DOHH2 (cell line): ENCODE data around the gene CBLC.

Source experiments
- H3F3A ChIP-seq: fragments of 200-600 bp; sonication (generic), shearing (Covaris generic); 2 replicates; pipeline ENCODE4 v1.6.0; 2016; ENCODE audit warnings: antibody characterized with exemption, mild to moderate bottlenecking; ENCODE audit not compliant: control insufficient read depth, insufficient read depth
- H3K27ac ChIP-seq: fragments of 200-600 bp; sonication (generic); 2 replicates; pipeline ENCODE4 v1.5.1; 2014; ENCODE audit warnings: low read depth, mild to moderate bottlenecking, low read length, moderate library complexity
- H3K27me3 ChIP-seq: fragments of 200-600 bp; sonication (generic); 2 replicates; pipeline ENCODE4 v1.6.1; 2014; ENCODE audit warnings: mild to moderate bottlenecking, low read length, mixed read lengths; ENCODE audit not compliant: control insufficient read depth
- H3K36me3 ChIP-seq: fragments of 200-600 bp; sonication (generic); 2 replicates; pipeline ENCODE4 v1.6.1; 2014; ENCODE audit warnings: mild to moderate bottlenecking, low read length, moderate library complexity, mixed read lengths; ENCODE audit not compliant: control insufficient read depth
- H3K4me1 ChIP-seq: fragments of 200-600 bp; sonication (generic); 2 replicates; pipeline ENCODE4 v1.6.1; 2014; ENCODE audit warnings: mild to moderate bottlenecking, low read length, mixed read lengths; ENCODE audit not compliant: control insufficient read depth
- H3K4me2 ChIP-seq: fragments of 200-600 bp; sonication (generic); 2 replicates; pipeline ENCODE4 v1.6.0; 2014; ENCODE audit warnings: mild to moderate bottlenecking, low read length, moderate library complexity
- H3K4me3 ChIP-seq: fragments of 200-600 bp; sonication (generic); 2 replicates; pipeline ENCODE4 v1.5.1; 2014; ENCODE audit warnings: mild to moderate bottlenecking, low read length, mixed read lengths
- H3K79me2 ChIP-seq: fragments of 200-600 bp; sonication (generic); 2 replicates; pipeline ENCODE4 v1.6.1; 2014; ENCODE audit warnings: mild to moderate bottlenecking, low read length, mixed read lengths; ENCODE audit not compliant: control insufficient read depth
- H3K9me2 ChIP-seq: fragments of 200-600 bp; sonication (generic); replicated peaks from 2 replicates; pipeline ENCODE4 v1.6.1; 2014; ENCODE audit warnings: mild to moderate bottlenecking, low read length, mixed read lengths; ENCODE audit not compliant: control insufficient read depth
- H3K9me3 ChIP-seq: fragments of 200-600 bp; sonication (generic); 2 replicates; pipeline ENCODE4 v1.6.1; 2014; ENCODE audit warnings: antibody characterized with exemption, low read length, mixed read lengths; ENCODE audit not compliant: control insufficient read depth, insufficient read depth
- H4K20me1 ChIP-seq: fragments of 200-600 bp; sonication (generic); 2 replicates; pipeline ENCODE4 v1.6.0; 2014; ENCODE audit warnings: low read depth, mild to moderate bottlenecking, antibody characterized with exemption, low read length, moderate library complexity; ENCODE audit not compliant: control insufficient read depth, insufficient read depth
- CTCF ChIP-seq: fragments of 200-600 bp; sonication (generic); IDR thresholded peaks from one replicate; pipeline ENCODE4 v1.5.1; 2014; ENCODE audit warnings: antibody characterized with exemption, mild to moderate bottlenecking, low read depth, low read length; ENCODE audit not compliant: poor library complexity, severe bottlenecking
- EZH2phosphoT487 ChIP-seq: fragments of 200-600 bp; sonication (generic); IDR thresholded peaks from 2 replicates; pipeline ENCODE4 v1.6.1; 2017; ENCODE audit warnings: borderline replicate concordance, mild to moderate bottlenecking, antibody characterized with exemption, low read length, moderate library complexity, mixed read lengths

The CBLC gene

GRCh38 chr19:44847144-44848035 lies 69.7 kb downstream of the CBLC start:
- peaks cover 19% of the 10 kb centered on the region for H3K4me1 ChIP-seq

GRCh38 chr19:44848036-44848811 lies 70.5 kb downstream of the CBLC start:
- no peak overlapping the region for H3K27ac ChIP-seq
- no peak overlapping the region for H3K4me2 ChIP-seq
- TF ChIP-seq EZH2phosphoT487 (no peak), CTCF (no peak)
- peaks cover 43% of the 10 kb centered on the region for H3K27me3 ChIP-seq
- no peaks in the 10 kb centered on the region for H3K9me2 ChIP-seq
- peaks cover 6% of the 10 kb centered on the region; the same call in 1 of the 2 replicates for H4K20me1 ChIP-seq
- no peaks in the 10 kb centered on the region for H3K79me2 ChIP-seq
- no peak overlapping the region for H3K4me3 ChIP-seq
- no peaks in the 10 kb centered on the region for H3K36me3 ChIP-seq
- peaks cover 19% of the 10 kb centered on the region for H3K4me1 ChIP-seq
- H3F3A ChIP-seq, result peaks cover 5% of the 10 kb centered on the region; the same call in 1 of the 2 replicates
- no peaks in the 10 kb centered on the region for H3K9me3 ChIP-seq

More at GRCh38 chr19:44847144-44848035, 69.7 kb downstream of the CBLC start:
- Histone ChIP-seq H3K27me3 (peaks cover 43% of the 10 kb centered on the region), H3K27ac (no peak overlapping the region), H3F3A (peaks cover 5% of the 10 kb centered on the region; the same call in 1 of the 2 replicates), H3K9me2 (no peaks in the 10 kb centered on the region), H3K36me3 (no peaks in the 10 kb centered on the region), H3K79me2 (no peaks in the 10 kb centered on the region), H3K4me2 (no peak overlapping the region), H3K9me3 (no peaks in the 10 kb centered on the region), H4K20me1 (peaks cover 6% of the 10 kb centered on the region; the same call in 1 of the 2 replicates), H3K4me3 (no peak overlapping the region)
- TF ChIP-seq CTCF (no peak), EZH2phosphoT487 (no peak)

GRCh38 chr19:44848812-44849447 lies 71.2 kb downstream of the CBLC start:
- Histone ChIP-seq H3K9me2 (no peaks in the 10 kb centered on the region), H4K20me1 (peaks cover 6% of the 10 kb centered on the region; the same call in 1 of the 2 replicates), H3K36me3 (no peaks in the 10 kb centered on the region), H3K79me2 (no peaks in the 10 kb centered on the region), H3K4me2 (no peak overlapping the region), H3F3A (peaks cover 5% of the 10 kb centered on the region; the same call in 1 of the 2 replicates), H3K4me1 (peaks cover 19% of the 10 kb centered on the region), H3K27me3 (peaks cover 43% of the 10 kb centered on the region), H3K4me3 (no peak overlapping the region), H3K9me3 (no peaks in the 10 kb centered on the region), H3K27ac (no peak overlapping the region)
- TF ChIP-seq EZH2phosphoT487, result no peak
- TF ChIP-seq CTCF, result no peak
